Immature natural killer cell (primary cell): Measurements from ENCODE around the gene RNF152. TPM values are rescaled to one million over a fixed set of nuclear protein-coding genes. Genes with fewer than 3 reads are reported as not detected.

Experiments used
- DNase-seq, 3 donors: peaks; one replicate each; pipeline ENCODE4 v3.0.0; 2022; ENCODE audit warnings: mixed read lengths in 1 of 3
- H3K27ac Mint-ChIP-seq, 6 donors: one replicate each; pipeline ENCODE4 v1.8.0; 2020; ENCODE audit warnings: mixed read lengths in 6 of 6, mild to moderate bottlenecking in 5 of 6, inconsistent platforms in 4 of 6, moderate library complexity in 3 of 6
- H3K27me3 Mint-ChIP-seq, 3 donors: one replicate each; pipeline ENCODE4 v1.8.0; 2020 to 2021; ENCODE audit warnings: low read depth in 3 of 3, mild to moderate bottlenecking in 3 of 3, mixed read lengths in 3 of 3, moderate library complexity in 3 of 3, inconsistent platforms in 1 of 3
- H3K36me3 Mint-ChIP-seq, 3 donors: one replicate each; pipeline ENCODE4 v1.8.0; 2020; ENCODE audit warnings: mixed read lengths in 3 of 3, inconsistent platforms in 2 of 3, mild to moderate bottlenecking in 2 of 3
- H3K4me1 Mint-ChIP-seq, 2 donors: one replicate each; pipeline ENCODE4 v1.8.0; 2020; ENCODE audit warnings: inconsistent platforms in 2 of 2, mild to moderate bottlenecking in 2 of 2, mixed read lengths in 2 of 2, moderate library complexity in 1 of 2
- H3K4me3 Mint-ChIP-seq, 5 donors: one replicate each; pipeline ENCODE4 v1.8.0; 2020; ENCODE audit warnings: mild to moderate bottlenecking in 5 of 5, mixed read lengths in 5 of 5, inconsistent platforms in 3 of 5, moderate library complexity in 3 of 5
- H3K9me3 Mint-ChIP-seq, 6 donors: one replicate each; pipeline ENCODE4 v1.8.0; 2020; ENCODE audit warnings: mild to moderate bottlenecking in 6 of 6, mixed read lengths in 6 of 6, inconsistent platforms in 4 of 6, moderate library complexity in 3 of 6
- polyA plus RNA-seq, 3 donors: library from polyadenylated mRNA; unstranded; fragments of 300-500 nt; fragmentation: Illumina TruSeq; gene quantifications; one replicate each; pipeline ENCODE4 v1.2.3, GENCODE V29; 2021

RNF152 gene
- polyA plus RNA-seq, 3 donors from 2014 or later = 0.07 TPM; not detected in 2

GRCh38 chr18:61890344-61890743 is 2.5 kb downstream of the RNF152 start:
- H3K4me3 Mint-ChIP-seq = no peak overlapping the region

GRCh38 chr18:61889541-61889940 is 3.3 kb downstream of the RNF152 start:
- Mint-ChIP-seq H3K9me3 (no peaks in the 10 kb centered on the region), H3K4me3 (no peak overlapping the region), H3K27ac (no peak overlapping the region), H3K4me1 (peaks cover 10 to 12% of the 10 kb centered on the region in 2 donors), H3K27me3 (peaks cover 11 to 18% (median 11%) of the 10 kb centered on the region in 3 donors), H3K36me3 (no peaks in the 10 kb centered on the region)
- DNase-seq = no peak

More at GRCh38 chr18:61890344-61890743, 2.5 kb downstream of the RNF152 start:
- no peaks in the 10 kb centered on the region for H3K9me3 Mint-ChIP-seq
- H3K27me3 Mint-ChIP-seq = peaks cover 10 to 24% (median 17%) of the 10 kb centered on the region in 3 donors
- no peak overlapping the region for H3K27ac Mint-ChIP-seq
- H3K36me3 Mint-ChIP-seq = no peaks in the 10 kb centered on the region
- no peak for DNase-seq
- H3K4me1 Mint-ChIP-seq = peaks cover 12 to 15% of the 10 kb centered on the region in 2 donors

- H3K9me3 Mint-ChIP-seq = no peaks in the 10 kb centered on the region
- no peaks in the 10 kb centered on the region for H3K36me3 Mint-ChIP-seq
- H3K27ac Mint-ChIP-seq = no peak overlapping the region
- no peak for DNase-seq
- no peak overlapping the region for H3K4me3 Mint-ChIP-seq
- H3K4me1 Mint-ChIP-seq = peaks cover 10 to 12% of the 10 kb centered on the region in 2 donors
- H3K27me3 Mint-ChIP-seq = peaks cover 9 to 18% (median 11%) of the 10 kb centered on the region in 3 donors
Measured at GRCh38 chr18:61888622-61889021, 4.2 kb downstream of the RNF152 start.

GRCh38 chr18:61887838-61888237 is 5.0 kb downstream of the RNF152 start:
- DNase-seq = no peak
- Mint-ChIP-seq H3K27me3 (peaks cover 3 to 18% (median 9%) of the 10 kb centered on the region in 3 donors), H3K9me3 (no peaks in the 10 kb centered on the region), H3K27ac (no peak overlapping the region), H3K4me1 (peaks cover 5 to 6% of the 10 kb centered on the region in 2 donors), H3K36me3 (no peaks in the 10 kb centered on the region), H3K4me3 (no peak overlapping the region)

GRCh38 chr18:61883547-61883946 is 9.3 kb downstream of the RNF152 start:
- Mint-ChIP-seq H3K4me1 (no peaks in the 10 kb centered on the region), H3K27ac (no peak overlapping the region), H3K4me3 (no peak overlapping the region), H3K36me3 (no peaks in the 10 kb centered on the region), H3K27me3 (peaks cover 2 to 3% (median 3%) of the 10 kb centered on the region in 3 donors), H3K9me3 (no peaks in the 10 kb centered on the region)
- DNase-seq = no peak

GRCh38 chr18:61882296-61883004 is 10.4 kb downstream of the RNF152 start:
- peaks cover 2 to 3% (median 3%) of the 10 kb centered on the region in 3 donors for H3K27me3 Mint-ChIP-seq
- no peak overlapping the region for H3K4me3 Mint-ChIP-seq
- no peaks in the 10 kb centered on the region for H3K4me1 Mint-ChIP-seq
- H3K36me3 Mint-ChIP-seq = no peaks in the 10 kb centered on the region
- no peak overlapping the region for H3K27ac Mint-ChIP-seq
- H3K9me3 Mint-ChIP-seq = no peaks in the 10 kb centered on the region
- DNase-seq = no peak

- Mint-ChIP-seq H3K27ac (no peak overlapping the region), H3K4me1 (no peaks in the 10 kb centered on the region), H3K4me3 (no peak overlapping the region), H3K9me3 (no peaks in the 10 kb centered on the region), H3K36me3 (no peaks in the 10 kb centered on the region), H3K27me3 (peaks cover 0 to 3% (median 3%) of the 10 kb centered on the region in 3 donors)
- no peak for DNase-seq
Measured at GRCh38 chr18:61876899-61877298, 15.9 kb downstream of the RNF152 start.

- Mint-ChIP-seq H3K4me1 (no peaks in the 10 kb centered on the region), H3K9me3 (no peaks in the 10 kb centered on the region), H3K27me3 (peaks cover 0 to 1% (median 0%) of the 10 kb centered on the region in 3 donors), H3K27ac (no peak overlapping the region), H3K4me3 (no peak overlapping the region), H3K36me3 (no peaks in the 10 kb centered on the region)
- DNase-seq = no peak
Measured at GRCh38 chr18:61870151-61870550, 22.7 kb downstream of the RNF152 start.

GRCh38 chr18:61869636-61870035 is 23.2 kb downstream of the RNF152 start:
- Mint-ChIP-seq H3K9me3 (no peaks in the 10 kb centered on the region), H3K4me3 (no peak overlapping the region), H3K36me3 (no peaks in the 10 kb centered on the region), H3K27me3 (peaks cover 0 to 1% (median 0%) of the 10 kb centered on the region in 3 donors), H3K27ac (no peak overlapping the region), H3K4me1 (no peaks in the 10 kb centered on the region)
- no peak for DNase-seq

- Mint-ChIP-seq H3K4me1 (no peaks in the 10 kb centered on the region), H3K36me3 (no peaks in the 10 kb centered on the region), H3K27me3 (peaks cover 1 to 4% (median 1%) of the 10 kb centered on the region in 3 donors), H3K4me3 (no peak overlapping the region), H3K9me3 (no peaks in the 10 kb centered on the region), H3K27ac (no peak overlapping the region)
- DNase-seq = no peak
Measured at GRCh38 chr18:61865466-61866175, 27.2 kb downstream of the RNF152 start.

- H3K27ac Mint-ChIP-seq = no peak overlapping the region
- H3K4me3 Mint-ChIP-seq = no peak overlapping the region
- H3K27me3 Mint-ChIP-seq = peaks cover 0 to 8% (median 1%) of the 10 kb centered on the region in 3 donors
- DNase-seq = no peak
- no peaks in the 10 kb centered on the region for H3K9me3 Mint-ChIP-seq
- H3K36me3 Mint-ChIP-seq = no peaks in the 10 kb centered on the region
- no peaks in the 10 kb centered on the region for H3K4me1 Mint-ChIP-seq
Measured at GRCh38 chr18:61861372-61861771, 31.4 kb downstream of the RNF152 start.

- no peak for DNase-seq
- Mint-ChIP-seq H3K9me3 (peaks cover 0 to 1% (median 0%) of the 10 kb centered on the region in 6 donors), H3K27ac (no peak overlapping the region), H3K4me3 (no peak overlapping the region), H3K27me3 (peaks cover 0 to 8% (median 1%) of the 10 kb centered on the region in 3 donors), H3K4me1 (no peaks in the 10 kb centered on the region), H3K36me3 (no peaks in the 10 kb centered on the region)
Measured at GRCh38 chr18:61860302-61860701, 32.5 kb downstream of the RNF152 start.

GRCh38 chr18:61859113-61859512 is 33.7 kb downstream of the RNF152 start:
- DNase-seq = no peak
- no peaks in the 10 kb centered on the region for H3K4me1 Mint-ChIP-seq
- no peaks in the 10 kb centered on the region for H3K36me3 Mint-ChIP-seq
- no peak overlapping the region for H3K27ac Mint-ChIP-seq
- peaks cover 0 to 1% (median 0%) of the 10 kb centered on the region in 6 donors for H3K9me3 Mint-ChIP-seq
- H3K27me3 Mint-ChIP-seq = peaks cover 1 to 7% (median 3%) of the 10 kb centered on the region in 3 donors
- no peak overlapping the region for H3K4me3 Mint-ChIP-seq

- Mint-ChIP-seq H3K4me1 (no peaks in the 10 kb centered on the region), H3K36me3 (no peaks in the 10 kb centered on the region), H3K4me3 (no peak overlapping the region), H3K27ac (no peak overlapping the region), H3K27me3 (peaks cover 1 to 6% (median 5%) of the 10 kb centered on the region in 3 donors), H3K9me3 (peaks cover 0 to 1% (median 0%) of the 10 kb centered on the region in 6 donors)
- no peak for DNase-seq
Measured at GRCh38 chr18:61856678-61857077, 36.1 kb downstream of the RNF152 start.
